Stimulated activated CD4-positive, alpha-beta T cell treated with anti-CD3 and anti-CD28 coated beads, Interleukin-1b, Interleukin-23, amount 100 ng/mL, for 48 hours (primary cell): ENCODE data around the gene CCDC60.

Experiments
- DNase-seq: peaks from one replicate; pipeline ENCODE4 v3.0.0-alpha.2; 2020

CCDC60 gene

GRCh38 chr12:119334430-119335170 lies at the start of gene CCDC60:
CCDC60 (plus strand) TSS chr12:119334729; CDS start chr12:119335177, 448 bp downstream.
- no peak for DNase-seq

DNA sequence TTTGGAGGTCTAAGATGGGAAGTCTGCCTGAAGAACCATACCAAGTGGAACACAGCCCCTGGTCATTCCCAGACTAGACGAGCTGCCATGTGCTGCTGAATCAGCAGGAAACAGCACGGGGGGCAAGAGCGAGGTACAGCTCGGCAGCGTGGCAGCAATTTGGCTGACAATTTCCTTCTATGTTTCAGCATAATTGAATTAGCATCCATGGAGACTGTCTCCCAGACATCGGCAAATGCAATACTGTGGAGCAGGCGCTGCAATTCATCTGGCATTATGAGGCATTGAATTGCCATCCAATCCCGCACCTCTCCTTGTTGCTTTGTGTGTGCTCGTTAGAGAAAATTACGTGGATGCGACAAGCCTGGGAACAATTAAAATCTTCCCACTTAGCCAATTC lies 46.0 kb upstream of the CCDC60 start:
- DNase-seq: no peak

GRCh38 chr12:119292893-119293630 lies 41.5 kb upstream of the CCDC60 start:
- DNase-seq: no peak

DNA sequence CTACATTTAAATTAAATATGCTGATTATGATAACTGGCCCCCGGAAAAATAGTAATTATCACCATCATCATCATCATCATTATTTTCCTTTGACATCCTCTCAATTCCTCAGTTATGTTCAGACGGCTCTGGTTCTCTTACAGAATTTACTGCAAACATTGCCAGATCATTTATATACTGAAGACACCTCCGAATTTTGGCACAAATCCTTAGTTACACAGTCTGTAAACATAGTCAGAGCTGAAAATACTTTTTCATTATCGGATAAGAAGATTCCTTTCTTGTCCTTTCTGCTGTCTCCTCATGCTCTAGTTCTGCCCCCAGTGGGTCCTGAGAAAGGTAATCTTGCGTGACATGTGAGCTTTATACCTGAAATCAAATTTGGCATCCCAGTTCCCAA lies 40.3 kb upstream of the CCDC60 start:
- no peak for DNase-seq

- DNase-seq: no peak
Measured at GRCh38 chr12:119296535-119296934, 38.0 kb upstream of the CCDC60 start.

- DNase-seq: no peak
Measured at GRCh38 chr12:119299130-119299529, 35.4 kb upstream of the CCDC60 start.

DNA sequence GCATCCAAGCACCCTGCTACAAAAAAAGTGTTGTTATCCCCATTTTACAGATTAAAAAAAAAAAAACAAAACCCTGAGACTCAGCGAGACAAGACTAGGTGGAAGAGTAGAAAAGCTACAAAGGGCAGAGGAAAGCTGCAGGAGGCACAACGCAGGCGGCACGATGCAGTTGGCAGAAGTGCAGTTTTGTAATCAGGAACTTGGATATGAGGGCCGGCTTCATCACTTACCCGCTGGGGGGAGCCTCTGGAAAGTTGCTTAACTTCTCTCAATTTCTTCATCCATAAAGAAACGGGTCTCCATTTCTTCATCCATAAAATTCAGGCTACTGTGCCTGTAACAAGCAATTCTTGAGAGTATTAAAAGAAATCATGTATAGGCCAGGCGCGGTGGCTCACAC lies 33.1 kb upstream of the CCDC60 start:
- no peak for DNase-seq

DNA sequence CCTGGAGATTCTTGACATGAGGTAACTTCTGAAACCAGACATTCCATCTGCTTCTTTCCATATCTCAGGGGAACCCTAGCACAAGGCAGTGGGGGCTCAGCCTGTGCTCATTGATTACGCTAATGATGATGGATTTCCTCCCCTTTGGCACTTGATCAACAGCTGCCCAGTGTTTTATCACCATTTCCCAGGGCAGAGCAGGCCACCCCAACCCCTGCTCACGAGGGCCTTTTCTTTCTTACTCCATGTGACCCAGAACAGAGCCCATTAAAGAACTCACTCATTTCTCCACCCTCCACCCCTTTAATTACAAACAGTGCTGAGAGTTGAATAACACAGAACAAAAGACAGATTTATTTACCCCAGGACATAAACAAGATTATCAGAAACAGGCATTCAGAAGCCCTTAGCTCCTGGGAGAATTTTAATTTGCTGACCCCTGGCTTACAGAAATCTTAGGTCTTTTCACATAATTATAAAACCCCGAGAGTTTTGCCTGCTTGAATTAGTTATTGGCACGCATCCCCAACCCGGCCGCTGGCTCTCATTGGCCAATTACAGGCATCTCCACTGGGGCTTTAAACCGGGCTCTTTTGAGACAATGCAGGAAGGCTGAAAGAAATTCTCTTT lies 32.0 kb upstream of the CCDC60 start:
- DNase-seq: no peak

DNA sequence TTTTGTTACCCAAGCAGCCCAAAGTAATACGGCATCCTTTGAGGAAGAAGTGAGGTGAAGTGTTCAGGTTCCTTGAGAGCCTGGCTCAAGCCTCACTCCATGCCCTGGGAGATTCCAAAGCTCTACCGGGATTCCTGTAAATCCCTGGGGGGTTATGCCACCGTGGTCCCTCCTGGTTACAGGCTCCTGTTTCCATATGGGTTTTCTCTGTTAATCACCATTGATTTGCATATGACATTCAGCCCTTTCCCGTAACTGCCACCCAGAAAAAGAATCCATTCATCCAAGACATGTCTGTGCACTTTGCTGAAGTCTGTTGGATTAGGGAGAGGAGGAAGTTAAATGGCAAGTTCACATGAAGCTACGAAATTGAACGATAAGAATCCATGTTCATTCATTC lies 27.9 kb upstream of the CCDC60 start:
- DNase-seq: no peak

- no peak for DNase-seq
Measured at GRCh38 chr12:119307747-119308146, 26.8 kb upstream of the CCDC60 start.

DNA sequence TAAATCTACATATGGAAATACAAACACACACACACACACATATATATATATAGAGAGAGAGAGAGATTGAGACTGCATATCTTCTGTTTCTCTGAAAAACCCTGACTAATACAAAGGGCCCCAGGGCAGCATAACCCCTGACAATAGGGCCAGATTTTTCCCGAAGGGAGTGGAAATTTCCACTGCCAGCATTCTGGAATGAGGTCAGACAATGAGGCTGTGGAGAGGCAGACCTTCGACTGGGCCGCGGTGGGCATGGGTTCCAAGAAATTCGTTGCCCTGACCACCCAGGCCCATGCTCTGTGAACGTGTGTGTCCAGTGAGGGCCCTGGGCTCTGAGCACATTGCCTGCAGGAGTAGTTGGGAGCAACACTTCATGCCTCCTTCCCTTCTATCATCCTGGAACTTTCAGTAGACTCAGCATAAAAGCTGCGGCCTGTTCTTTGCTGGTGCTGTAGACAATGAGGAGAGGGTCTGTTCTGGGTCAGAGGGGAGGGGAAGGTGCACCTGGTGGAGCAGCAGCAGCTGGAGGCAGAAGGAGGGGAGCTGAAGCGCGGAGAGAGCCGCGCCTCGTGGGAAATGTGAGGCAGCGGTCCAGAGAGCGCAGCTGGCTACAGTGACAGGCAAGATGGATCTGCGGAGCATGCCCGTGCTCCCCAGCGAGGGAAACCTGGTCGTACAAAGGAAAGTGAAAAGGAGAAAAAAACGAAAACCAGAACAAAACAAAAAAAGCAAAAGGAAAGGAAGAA lies 25.6 kb upstream of the CCDC60 start:
- DNase-seq: no peak

DNA sequence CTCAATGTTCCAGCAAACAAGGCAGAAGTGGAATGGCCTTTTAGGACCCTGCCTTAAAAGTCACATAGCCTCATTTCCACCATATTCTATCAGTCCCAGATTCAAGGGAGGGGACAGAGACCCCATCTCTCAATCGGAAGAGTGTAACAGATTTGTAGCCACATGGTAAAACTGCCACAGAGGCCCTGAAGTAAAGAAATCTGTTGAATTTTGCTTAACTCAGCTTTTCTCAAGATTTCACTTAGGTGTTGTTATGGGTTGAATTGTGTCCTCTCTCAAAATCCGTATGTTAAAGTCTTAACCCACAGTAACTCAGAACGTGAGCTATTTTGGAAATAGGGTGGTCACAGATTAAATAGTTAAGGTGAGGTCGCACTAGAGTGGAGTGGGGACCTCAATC lies 22.7 kb upstream of the CCDC60 start:
- DNase-seq: no peak

DNA sequence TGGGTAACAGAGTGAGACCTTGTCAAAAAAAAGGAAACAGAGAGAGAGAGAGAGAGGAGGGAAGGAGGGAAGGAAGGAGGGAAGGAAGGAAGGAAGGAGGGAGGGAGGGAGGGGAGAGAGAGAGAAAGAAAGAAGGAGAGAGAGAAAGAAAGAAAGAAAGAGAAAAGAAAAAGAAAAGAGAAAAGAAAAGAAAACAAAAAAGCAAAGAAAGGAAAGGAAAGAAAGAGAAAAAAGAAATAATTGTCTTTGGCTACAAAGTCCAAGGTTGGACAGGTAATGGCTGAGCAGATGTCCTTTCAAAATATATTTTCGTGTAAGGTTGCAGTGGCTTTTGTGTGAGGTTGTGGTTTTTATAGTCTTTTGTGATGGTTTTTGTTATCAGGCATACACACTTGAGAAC lies 21.6 kb upstream of the CCDC60 start:
- DNase-seq: no peak

GRCh38 chr12:119314290-119314689 lies 20.2 kb upstream of the CCDC60 start:
- DNase-seq: no peak

DNA sequence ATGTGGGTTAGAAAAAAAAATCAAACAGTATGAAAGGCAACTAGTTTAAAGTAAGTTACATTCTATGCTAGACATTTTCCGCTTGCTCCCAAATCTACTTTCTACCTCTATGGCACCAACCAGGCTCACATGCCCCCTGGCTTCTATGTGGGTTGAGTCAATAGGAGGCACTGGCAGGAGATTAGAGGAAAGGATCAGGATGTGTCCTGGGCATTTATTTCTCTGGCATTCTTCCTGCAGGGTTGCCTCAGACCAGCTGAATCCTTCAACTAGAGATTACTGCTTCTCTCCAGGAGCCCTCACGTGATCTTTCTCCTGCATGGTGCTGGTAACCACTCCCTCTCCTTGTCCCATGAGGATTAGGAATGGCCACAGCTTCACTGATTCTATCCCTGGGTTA lies 14.9 kb upstream of the CCDC60 start:
- DNase-seq: no peak

GRCh38 chr12:119320678-119321077 lies 13.9 kb upstream of the CCDC60 start:
- DNase-seq: no peak

- DNase-seq: no peak
Measured at GRCh38 chr12:119322301-119322723, 12.2 kb upstream of the CCDC60 start.

DNA sequence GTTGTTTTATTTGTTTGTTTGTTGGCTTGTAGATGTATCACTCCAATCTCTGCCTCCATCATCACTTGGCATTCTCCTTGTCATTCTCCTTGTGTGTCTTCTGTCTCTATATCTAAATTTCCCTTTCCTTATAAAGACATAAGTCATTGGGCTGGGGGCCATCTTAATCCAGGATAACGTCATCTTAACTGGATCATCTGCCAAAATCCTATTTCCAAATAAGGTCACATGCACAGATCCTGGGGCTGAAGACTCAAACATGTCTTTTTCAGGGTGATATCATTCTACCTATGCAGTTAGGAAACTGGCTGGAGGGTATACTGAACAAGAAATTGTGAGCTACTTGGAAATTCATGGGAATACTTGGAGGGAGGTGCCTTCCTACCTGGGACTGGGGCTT lies 8.7 kb upstream of the CCDC60 start:
- no peak for DNase-seq

- DNase-seq: no peak
Measured at GRCh38 chr12:119326341-119326740, 8.2 kb upstream of the CCDC60 start.

DNA sequence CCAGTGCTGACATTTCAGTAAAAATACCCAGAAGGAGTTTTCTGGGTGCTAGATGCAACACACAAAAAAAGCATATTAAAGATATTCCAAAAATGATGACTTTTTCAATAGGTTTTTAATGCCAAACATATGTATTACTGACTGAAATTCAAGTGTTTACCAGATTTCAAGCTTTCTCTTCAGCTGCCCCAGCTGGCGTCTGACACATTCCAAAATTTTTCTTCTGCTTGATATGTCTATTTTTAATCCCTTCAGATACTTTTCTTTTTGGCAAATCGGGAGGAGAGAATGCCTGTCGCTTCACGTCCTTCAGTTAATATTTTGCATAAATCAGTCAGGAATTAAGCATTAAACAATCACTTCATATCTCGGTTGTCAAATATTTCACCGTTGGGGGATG lies 7.1 kb upstream of the CCDC60 start:
- no peak for DNase-seq

- no peak for DNase-seq
Measured at GRCh38 chr12:119328111-119328510, 6.4 kb upstream of the CCDC60 start.

- DNase-seq: no peak
Measured at GRCh38 chr12:119338593-119339363, 4.2 kb downstream of the CCDC60 start.

DNA sequence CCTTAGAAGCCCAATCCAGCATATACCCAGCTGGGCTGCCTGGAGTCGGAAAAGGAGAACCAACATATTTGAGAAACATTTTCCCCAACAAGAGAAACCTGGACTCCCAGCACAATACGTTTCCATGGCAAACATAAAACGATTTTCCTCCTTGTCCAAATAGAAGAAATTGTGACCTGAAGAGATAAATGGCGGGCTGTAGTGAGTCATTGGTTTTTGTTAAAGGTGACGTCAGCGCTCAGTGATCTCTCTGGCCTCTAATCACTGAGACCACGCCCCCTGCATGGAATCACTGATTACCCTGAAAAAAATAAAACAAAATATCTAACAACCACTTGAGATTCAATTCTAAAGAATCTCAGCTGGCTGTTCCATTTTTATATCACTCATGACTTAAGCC lies 6.0 kb downstream of the CCDC60 start:
- DNase-seq: no peak
